IMR-90 (cell line): Measurements from ENCODE around the gene EMC1. TPM values are rescaled to one million over a fixed set of nuclear protein-coding genes. Genes with fewer than 3 reads are reported as not detected.

Source experiments
- ATAC-seq: fragments of 200-7000 bp; cut with Tn5 transposase; 2 replicates; pipeline ENCODE4 v1.9.1; 2020; ENCODE audit warnings: low read depth, mild to moderate bottlenecking, moderate library complexity
- BruUV-seq: library from RNA; stranded (reverse); fragments of 400-500 nt; replicated peaks from 2 replicates; lab custom pipeline; 2021; lab: Mats Ljungman, UMichigan
- CTCF ChIA-PET: fragments of 300-600 bp; formaldehyde crosslinking; extraction: SDS; loops from one replicate; lab custom pipeline; 2021; ENCODE audit warnings: antibody characterized with exemption; lab: Yijun Ruan, JAX
- POLR2A ChIA-PET: fragments of 300-600 bp; sonication (Branson Sonifier 250); formaldehyde crosslinking; loops from one replicate; lab custom pipeline; 2022; ENCODE audit warnings: antibody characterized with exemption; ENCODE audit not compliant: unreplicated experiment; lab: Charles Lee
- DNase-seq: peaks from one replicate; pipeline ENCODE4 v3.0.0; 2013
- H2AFZ ChIP-seq: replicated peaks from 2 replicates; pipeline ENCODE3; 2013; ENCODE audit warnings: low read length, mild to moderate bottlenecking; ENCODE audit not compliant: poor library complexity
- H2AK5ac ChIP-seq: 2 replicates; pipeline ENCODE4 v1.6.1; 2013; ENCODE audit warnings: low read depth, low read length, inconsistent platforms
- H2AK9ac ChIP-seq: replicated peaks from 2 replicates; pipeline ENCODE3; 2013; ENCODE audit warnings: mild to moderate bottlenecking, low read depth, low read length, moderate library complexity; ENCODE audit not compliant: poor library complexity
- H2BK120ac ChIP-seq: 2 replicates; pipeline ENCODE4 v1.6.1; 2013; ENCODE audit warnings: low read depth, low read length, inconsistent platforms
- H2BK15ac ChIP-seq: 3 replicates; pipeline ENCODE4 v1.6.1; 2013; ENCODE audit warnings: low read depth, low read length, inconsistent platforms
- H2BK20ac ChIP-seq: 2 replicates; pipeline ENCODE4 v1.6.1; 2013; ENCODE audit warnings: low read depth, mild to moderate bottlenecking, inconsistent platforms, low read length, moderate library complexity
- H2BK5ac ChIP-seq: 2 replicates; pipeline ENCODE4 v1.6.1; 2013; ENCODE audit warnings: mild to moderate bottlenecking, low read depth, low read length, inconsistent platforms; ENCODE audit not compliant: poor library complexity, severe bottlenecking
- H3K14ac ChIP-seq: replicated peaks from 2 replicates; pipeline ENCODE4 v1.6.1; 2013; ENCODE audit warnings: low read depth, low read length, inconsistent platforms
- H3K18ac ChIP-seq: 2 replicates; pipeline ENCODE4 v1.6.1; 2013; ENCODE audit warnings: low read depth, low read length, control low read depth
- H3K23ac ChIP-seq: 2 replicates; pipeline ENCODE4 v1.6.1; 2013; ENCODE audit warnings: low read depth, low read length, inconsistent platforms
- H3K27ac ChIP-seq: 2 replicates; pipeline ENCODE4 v1.5.1; 2013; ENCODE audit warnings: mild to moderate bottlenecking, control low read depth, low read length; ENCODE audit not compliant: insufficient read depth
- H3K27me3 ChIP-seq: 2 replicates; pipeline ENCODE4 v1.6.1; 2013; ENCODE audit warnings: low read length; ENCODE audit not compliant: control insufficient read depth, insufficient read depth
- H3K36me3 ChIP-seq: 2 replicates; pipeline ENCODE4 v1.6.1; 2013; ENCODE audit warnings: low read length, mixed read lengths; ENCODE audit not compliant: control insufficient read depth, insufficient read depth
- H3K4ac ChIP-seq: 2 replicates; pipeline ENCODE4 v1.6.1; 2013; ENCODE audit warnings: low read depth, low read length, inconsistent platforms
- H3K4me1 ChIP-seq: 2 replicates; pipeline ENCODE4 v1.6.1; 2013; ENCODE audit warnings: low read length, mixed read lengths; ENCODE audit not compliant: control insufficient read depth, insufficient read depth
- H3K4me2 ChIP-seq: 2 replicates; pipeline ENCODE4 v1.6.1; 2013; ENCODE audit warnings: low read depth, mild to moderate bottlenecking, control low read depth, low read length, moderate library complexity
- H3K4me3 ChIP-seq: 2 replicates; pipeline ENCODE4 v1.5.1; 2013; ENCODE audit warnings: low read depth, mild to moderate bottlenecking, control low read depth, low read length, moderate library complexity; ENCODE audit not compliant: insufficient read depth
- H3K56ac ChIP-seq: 2 replicates; pipeline ENCODE4 v1.6.1; 2013; ENCODE audit warnings: low read length, inconsistent platforms; ENCODE audit not compliant: insufficient read depth; ENCODE audit errors: extremely low read depth
- H3K79me1 ChIP-seq, 2 experiments: 2 replicates each; pipeline ENCODE4 v1.6.1; 2013; ENCODE audit warnings: low read length in 2 of 2, inconsistent platforms in 1 of 2, low read depth in 1 of 2
- H3K9ac ChIP-seq: 2 replicates; pipeline ENCODE4 v1.6.1; 2013; ENCODE audit warnings: low read depth, low read length, control low read depth
- H3K9me1 ChIP-seq: 2 replicates; pipeline ENCODE4 v1.6.1; 2013; ENCODE audit warnings: low read length, inconsistent platforms; ENCODE audit not compliant: insufficient read depth
- H3K9me3 ChIP-seq: 2 replicates; pipeline ENCODE4 v1.6.1; 2013; ENCODE audit warnings: low read length; ENCODE audit not compliant: control insufficient read depth, insufficient read depth
- H4K20me1 ChIP-seq: 2 replicates; pipeline ENCODE4 v1.6.1; 2013; ENCODE audit warnings: low read length, inconsistent platforms; ENCODE audit not compliant: insufficient read depth
- H4K5ac ChIP-seq: 2 replicates; pipeline ENCODE4 v1.6.1; 2013; ENCODE audit warnings: mild to moderate bottlenecking, low read depth, low read length, control low read depth
- H4K8ac ChIP-seq, 2 experiments: 2 replicates each; pipeline ENCODE4 v1.6.1; 2013; ENCODE audit warnings: low read depth in 2 of 2, low read length in 2 of 2, control low read depth in 1 of 2, inconsistent platforms in 1 of 2
- H4K91ac ChIP-seq: 2 replicates; pipeline ENCODE4 v1.6.1; 2013; ENCODE audit warnings: low read depth, low read length, inconsistent platforms; ENCODE audit not compliant: insufficient read depth
- BHLHE40 ChIP-seq: fragments of 150-350 bp; IDR thresholded peaks from 2 replicates; pipeline ENCODE4 v1.6.1; 2016; ENCODE audit warnings: mild to moderate bottlenecking, low read depth, low read length
- CHD1 ChIP-seq: IDR thresholded peaks from 2 replicates; pipeline ENCODE4 v1.6.1; 2012; ENCODE audit warnings: low read depth, low read length, improper control_type of control experiment
- MAFK ChIP-seq: IDR thresholded peaks from 2 replicates; pipeline ENCODE4 v1.6.1; 2012; ENCODE audit warnings: low read depth, low read length, improper control_type of control experiment
- MXI1 ChIP-seq: IDR thresholded peaks from 2 replicates; pipeline ENCODE4 v1.6.1; 2012; ENCODE audit warnings: low read depth, mild to moderate bottlenecking, low read length, moderate library complexity, borderline replicate concordance
- POLR2A ChIP-seq: IDR thresholded peaks from 2 replicates; pipeline ENCODE4 v1.6.1; 2012; ENCODE audit warnings: mild to moderate bottlenecking, low read depth, low read length
- RCOR1 ChIP-seq: IDR thresholded peaks from 2 replicates; pipeline ENCODE4 v1.6.1; 2012; ENCODE audit warnings: mild to moderate bottlenecking, low read length, improper control_type of control experiment; ENCODE audit not compliant: insufficient replicate concordance
- USF2 ChIP-seq: fragments of 150-350 bp; IDR thresholded peaks from 2 replicates; pipeline ENCODE4 v1.6.1; 2017; ENCODE audit warnings: mild to moderate bottlenecking, antibody characterized with exemption, low read length, low read depth
- WGBS, 2 experiments: methylation state at CpG; one replicate each; pipeline versions ENCODE4 v1.1.5 to v1.1.7; 2013; ENCODE audit warnings: missing lambda C conversion rate in 2 of 2; ENCODE audit not compliant: insufficient read length in 1 of 2; ENCODE audit errors: extremely low coverage in 2 of 2; 5-methylcytosine and 5-hydroxymethylcytosine counted together
- dilution Hi-C: fragments of 300-500 bp; cut with HindIII; formaldehyde crosslinking; loops from one replicate; pipeline ENCODE4 v1.14.3; 2018; ENCODE audit warnings: low sequenced_read_pairs; ENCODE audit not compliant: unreplicated experiment
- in situ Hi-C: fragments of 300-500 bp; cut with MboI; formaldehyde crosslinking; loops from 3 replicates; pipeline ENCODE4 v1.14.3; 2019; ENCODE audit warnings: low sequenced_read_pairs, inconsistent platforms, mixed read lengths
- intact Hi-C: fragments of 100-400 bp; cut with micrococcal nuclease; formaldehyde crosslinking; loops from 2 replicates; pipeline ENCODE4 v1.10.0; 2022
- polyA plus RNA-seq, 3 experiments: library from polyadenylated mRNA; depleted of rRNA; stranded (reverse); fragments of >200 nt; gene quantifications; 2 replicates each; pipeline ENCODE4 v1.2.3, GENCODE V29; 2012; ENCODE audit warnings: low replicate concordance in 1 of 3
- total RNA-seq: library from RNA; depleted of rRNA; stranded (reverse); fragments of >200 nt; gene quantifications from 2 replicates; pipeline ENCODE4 v1.2.3, GENCODE V29; 2012

Gene EMC1
- total and polyA plus RNA-seq, 2 of the 4 experiments (the other 2 are of a cell fraction): 65.4 to 114 TPM

- H4K91ac ChIP-seq: no peak overlapping the region
- no peak overlapping the region for H2AFZ ChIP-seq
- no peak overlapping the region for H3K9ac ChIP-seq
- H3K4me3 ChIP-seq: no peak overlapping the region
- H3K79me1 ChIP-seq: no peaks in the 10 kb centered on the region
- TF ChIP-seq CHD1 (no peak), MXI1 (no peak), RCOR1 (no peak), BHLHE40 (no peak), USF2 (no peak), POLR2A (no peak), MAFK (no peak)
- CTCF ChIA-PET: no interaction called here
- H3K56ac ChIP-seq: no peak overlapping the region
- DNase-seq (no peak), ATAC-seq (no peak)
- no peak overlapping the region for H3K27ac ChIP-seq
- H2AK5ac ChIP-seq: no peak overlapping the region
- WGBS, 2 experiments: 86% methylated on average over 14 of the region's 22 CpGs; no CpG with 5 or more reads in 1 of the 2 experiments
- H3K36me3 ChIP-seq: no peaks in the 10 kb centered on the region
- H3K4me2 ChIP-seq: no peak overlapping the region
- no peak overlapping the region for H4K5ac ChIP-seq
- POLR2A ChIA-PET: interaction anchor here (0.6 kb wide), 2 partner anchors 43 to 212 kb away, joined by 4 to 11 read pairs; partner anchors contain the start of gene CAPZB
- H2BK120ac ChIP-seq: no peak overlapping the region
- no peak overlapping the region for H3K4ac ChIP-seq
- no peaks in the 10 kb centered on the region; the same call in none of the 2 replicates for H3K9me3 ChIP-seq
- no peak overlapping the region for H3K14ac ChIP-seq
- no peaks in the 10 kb centered on the region for H4K20me1 ChIP-seq
- intact Hi-C loops (no loop called here), dilution Hi-C loops (no loop called here), in situ Hi-C loops (no loop called here)
- no peak overlapping the region for H2BK15ac ChIP-seq
- no peaks in the 10 kb centered on the region for H3K4me1 ChIP-seq
- H2AK9ac ChIP-seq: no peak overlapping the region
- no peaks in the 10 kb centered on the region; the same call in 1 of the 2 replicates for H3K27me3 ChIP-seq
- no peak overlapping the region for H3K23ac ChIP-seq
- no TSS peak for BruUV-seq
- no peak overlapping the region for H2BK5ac ChIP-seq
- no peak overlapping the region for H2BK20ac ChIP-seq
- H4K8ac ChIP-seq: no peak overlapping the region
- no peaks in the 10 kb centered on the region for H3K9me1 ChIP-seq
- H3K18ac ChIP-seq: no peak overlapping the region
These were observed 22.0 kb upstream of the EMC1 start for GRCh38 chr1:19273106-19273843.
